Activated CD8-positive, alpha-beta memory T cell treated with anti-CD3 and anti-CD28 coated beads, Interleukin-2, amount 10 ng/mL, durations not matched to agents 7 days and 5 days (primary cell): ENCODE data around the gene RANGAP1. TPM values are rescaled to one million over a fixed set of nuclear protein-coding genes. Genes with fewer than 3 reads are reported as not detected.

Experiments
- ATAC-seq: fragments of 150-1000 bp; cut with Tn5 transposase; one replicate; pipeline ENCODE4 v1.10.0; 2021; ENCODE audit warnings: moderate library complexity
- CTCF ChIA-PET: fragments of 350-600 bp; sonication (Branson Sonifier 250); formaldehyde crosslinking; loops from one replicate; lab custom pipeline; 2021; ENCODE audit warnings: antibody characterized with exemption; lab: Charles Lee
- DNase-seq: peaks from one replicate; pipeline ENCODE4 v3.0.0-alpha.2; 2020
- H3K27ac Mint-ChIP-seq: one replicate; pipeline ENCODE4 v1.8.0; 2021; ENCODE audit warnings: mild to moderate bottlenecking, mixed read lengths
- H3K27me3 Mint-ChIP-seq: one replicate; pipeline ENCODE4 v1.8.0; 2021; ENCODE audit warnings: mixed read lengths
- H3K36me3 Mint-ChIP-seq: one replicate; pipeline ENCODE4 v1.8.0; 2021; ENCODE audit warnings: mild to moderate bottlenecking, mixed read lengths
- H3K4me1 Mint-ChIP-seq: one replicate; pipeline ENCODE4 v1.8.0; 2021; ENCODE audit warnings: mixed read lengths
- H3K4me3 Mint-ChIP-seq: one replicate; pipeline ENCODE4 v1.8.0; 2021; ENCODE audit warnings: mild to moderate bottlenecking, moderate library complexity, mixed read lengths
- H3K9me3 Mint-ChIP-seq: one replicate; pipeline ENCODE4 v1.8.0; 2022; ENCODE audit warnings: low read depth, mixed read lengths
- total RNA-seq, 2 experiments: library from RNA; stranded (reverse); gene quantifications; one replicate each; pipeline ENCODE4 v1.2.3, GENCODE V29; 2021

RANGAP1 gene, protein sequence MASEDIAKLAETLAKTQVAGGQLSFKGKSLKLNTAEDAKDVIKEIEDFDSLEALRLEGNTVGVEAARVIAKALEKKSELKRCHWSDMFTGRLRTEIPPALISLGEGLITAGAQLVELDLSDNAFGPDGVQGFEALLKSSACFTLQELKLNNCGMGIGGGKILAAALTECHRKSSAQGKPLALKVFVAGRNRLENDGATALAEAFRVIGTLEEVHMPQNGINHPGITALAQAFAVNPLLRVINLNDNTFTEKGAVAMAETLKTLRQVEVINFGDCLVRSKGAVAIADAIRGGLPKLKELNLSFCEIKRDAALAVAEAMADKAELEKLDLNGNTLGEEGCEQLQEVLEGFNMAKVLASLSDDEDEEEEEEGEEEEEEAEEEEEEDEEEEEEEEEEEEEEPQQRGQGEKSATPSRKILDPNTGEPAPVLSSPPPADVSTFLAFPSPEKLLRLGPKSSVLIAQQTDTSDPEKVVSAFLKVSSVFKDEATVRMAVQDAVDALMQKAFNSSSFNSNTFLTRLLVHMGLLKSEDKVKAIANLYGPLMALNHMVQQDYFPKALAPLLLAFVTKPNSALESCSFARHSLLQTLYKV
- total RNA-seq = 100 to 1,000 TPM; 145 to 155 TPM

DNA sequence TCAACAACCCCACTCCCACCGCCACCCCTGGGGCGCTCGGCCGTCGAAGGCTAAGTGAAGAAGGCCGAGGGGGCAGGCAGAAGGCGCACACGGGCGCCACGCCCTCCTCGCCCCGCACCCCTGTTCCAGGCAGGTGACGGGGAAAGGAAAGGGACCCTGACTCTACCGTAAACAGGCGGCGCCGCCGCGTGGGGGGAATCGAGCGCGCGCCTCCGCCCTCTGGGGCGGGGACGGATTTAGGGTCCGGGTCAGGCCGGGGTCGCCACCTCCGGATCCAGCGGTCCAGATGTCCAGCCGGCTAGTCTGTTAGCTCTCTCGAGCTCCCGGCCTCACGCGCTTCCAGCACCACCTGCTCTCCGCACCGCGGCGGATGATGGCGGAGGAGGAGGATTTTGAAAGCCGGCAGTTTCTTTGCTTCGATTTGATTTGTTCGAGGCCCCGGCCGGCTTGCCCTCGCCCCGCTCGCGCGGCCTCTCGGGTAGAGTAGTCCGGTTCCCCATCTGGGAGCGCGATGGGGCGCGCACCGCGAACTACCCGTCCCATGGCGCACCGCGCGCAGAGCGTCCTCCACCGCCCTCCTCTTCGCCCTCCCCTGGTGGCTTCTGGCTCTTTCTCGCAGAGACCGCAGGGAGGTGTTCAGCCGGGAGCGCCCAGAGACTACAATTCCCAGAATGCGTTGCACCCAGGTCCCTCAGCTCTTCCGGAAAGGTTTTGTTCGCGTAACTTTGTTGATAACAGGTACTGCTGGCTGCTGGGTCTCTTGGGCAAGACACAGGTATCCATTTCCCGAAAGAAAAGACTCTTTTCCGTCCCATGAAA, at the start of gene RANGAP1:
Gene RANGAP1 (minus strand): TSS at position 368 of the 819 bp plus-strand sequence. CDS start 5,143 bp downstream, outside the sequence.
- Mint-ChIP-seq H3K4me3 (peak within 1 kb of the TSS; percentile 92), H3K36me3 (peaks cover 18% of the 10 kb centered on the region), H3K9me3 (no peaks in the 10 kb centered on the region), H3K4me1 (peaks cover 32% of the 10 kb centered on the region), H3K27me3 (no peaks in the 10 kb centered on the region), H3K27ac (peak within 1 kb of the TSS; percentile 98)
- CTCF ChIA-PET = interaction anchor here (0.8 to 1.8 kb wide), 7 partner anchors 15 to 766 kb away, joined by 3 to 5 read pairs (median 3); partner anchors contain the start of genes TEF and ZC3H7B
- DNase-seq (peak; percentile 99), ATAC-seq (peak; percentile 97)

DNA sequence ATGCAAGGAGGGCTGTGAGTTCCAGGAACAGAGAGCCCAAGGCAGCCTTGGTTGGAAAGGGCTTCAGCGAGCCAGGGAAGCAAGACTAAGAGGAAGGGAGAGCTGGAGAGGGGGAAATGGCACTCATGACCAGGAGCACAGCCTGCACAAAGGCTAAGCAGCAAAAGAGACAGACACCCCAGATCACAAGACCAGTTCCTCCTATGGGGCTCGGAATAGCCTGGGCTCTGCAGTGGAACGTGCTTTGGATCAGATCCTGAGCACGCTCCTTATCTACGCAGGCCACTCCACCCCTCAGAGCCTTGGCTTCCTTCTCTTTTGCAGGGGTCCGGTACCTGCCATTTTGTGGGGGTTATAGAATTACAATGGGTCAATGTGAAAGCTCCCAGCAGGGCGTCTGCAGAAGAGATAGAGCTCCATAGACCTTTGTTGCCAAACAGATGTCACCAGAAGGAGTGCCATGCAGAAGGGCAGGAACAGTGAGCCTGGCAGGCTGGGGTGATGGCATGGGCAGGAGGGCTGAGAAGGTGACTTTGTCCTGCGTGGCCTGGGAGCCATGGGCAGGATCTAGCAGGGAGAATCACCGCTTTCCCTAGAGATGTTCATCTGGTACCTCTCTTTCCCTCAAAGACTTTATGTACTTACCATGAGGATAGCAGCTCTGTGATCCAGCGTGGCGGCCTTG, 49.1 kb upstream of the RANGAP1 start:
- peaks cover 4% of the 10 kb centered on the region for H3K4me1 Mint-ChIP-seq
- H3K27ac Mint-ChIP-seq = no peak overlapping the region
- H3K36me3 Mint-ChIP-seq = peaks cover 7% of the 10 kb centered on the region
- DNase-seq (no peak), ATAC-seq (no peak)
- CTCF ChIA-PET = no interaction called here
- H3K4me3 Mint-ChIP-seq = no peak overlapping the region
- H3K27me3 Mint-ChIP-seq = no peaks in the 10 kb centered on the region
- H3K9me3 Mint-ChIP-seq = no peaks in the 10 kb centered on the region

DNA sequence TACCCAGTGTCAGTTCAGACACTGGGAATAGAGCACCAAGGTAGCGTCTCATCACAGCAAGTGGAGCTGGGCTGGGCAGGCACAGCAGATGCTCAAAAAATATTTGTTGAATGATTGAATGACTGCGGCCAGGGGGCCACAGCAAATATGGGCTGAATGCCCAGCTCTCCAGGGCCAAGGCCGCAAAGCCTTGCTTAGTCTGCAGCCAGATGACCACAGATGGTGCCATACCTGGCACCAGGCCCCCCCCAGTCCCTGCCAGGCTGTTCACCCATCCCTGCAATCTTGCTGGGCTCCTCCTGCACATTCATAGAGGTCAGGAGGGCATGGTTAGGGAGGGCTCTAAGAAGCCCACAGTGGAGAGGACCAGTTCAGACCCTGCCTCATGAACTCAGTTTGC, 48.2 kb upstream of the RANGAP1 start:
- H3K27ac Mint-ChIP-seq = no peak overlapping the region

DNA sequence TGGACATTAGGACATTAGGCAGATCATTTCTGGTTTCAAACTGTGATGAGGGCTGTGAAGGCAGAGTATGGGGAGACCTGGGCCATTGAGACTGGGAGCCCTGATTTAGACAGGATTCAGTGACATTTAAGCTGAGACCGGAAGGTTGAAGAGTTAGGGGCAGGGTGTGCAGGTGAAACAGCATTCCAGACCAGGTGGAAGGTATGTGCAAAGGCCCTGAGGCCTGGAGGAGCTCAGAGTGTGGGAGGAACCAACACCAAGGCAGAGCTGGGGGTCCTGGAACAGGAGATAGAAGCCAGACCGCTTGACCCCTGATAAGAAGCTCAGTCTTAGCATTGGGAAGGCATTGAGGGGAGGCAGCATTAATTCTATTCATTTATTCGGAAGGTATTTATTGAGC, 47.8 kb upstream of the RANGAP1 start:
- no peak for DNase-seq
- CTCF ChIA-PET = interaction anchor here (0.7 to 1.2 kb wide), 2 partner anchors 96 to 193 kb away, joined by 3 to 4 read pairs; no protein-coding TSS in a partner anchor
- ATAC-seq = no peak
- Mint-ChIP-seq H3K36me3 (peaks cover 7% of the 10 kb centered on the region), H3K9me3 (no peaks in the 10 kb centered on the region), H3K4me1 (peaks cover 4% of the 10 kb centered on the region), H3K27me3 (no peaks in the 10 kb centered on the region), H3K4me3 (no peak overlapping the region), H3K27ac (no peak overlapping the region)

More for the DNA sequence above, 48.2 kb upstream of the RANGAP1 start:
- DNase-seq (no peak), ATAC-seq (no peak)
- H3K36me3 Mint-ChIP-seq = peaks cover 7% of the 10 kb centered on the region
- no peaks in the 10 kb centered on the region for H3K27me3 Mint-ChIP-seq
- CTCF ChIA-PET = interaction anchor here (0.7 kb wide), 1 partner anchor 193 kb away, joined by 3 read pairs; no protein-coding TSS in a partner anchor
- H3K4me1 Mint-ChIP-seq = peaks cover 4% of the 10 kb centered on the region
- no peaks in the 10 kb centered on the region for H3K9me3 Mint-ChIP-seq
- H3K4me3 Mint-ChIP-seq = no peak overlapping the region

DNA sequence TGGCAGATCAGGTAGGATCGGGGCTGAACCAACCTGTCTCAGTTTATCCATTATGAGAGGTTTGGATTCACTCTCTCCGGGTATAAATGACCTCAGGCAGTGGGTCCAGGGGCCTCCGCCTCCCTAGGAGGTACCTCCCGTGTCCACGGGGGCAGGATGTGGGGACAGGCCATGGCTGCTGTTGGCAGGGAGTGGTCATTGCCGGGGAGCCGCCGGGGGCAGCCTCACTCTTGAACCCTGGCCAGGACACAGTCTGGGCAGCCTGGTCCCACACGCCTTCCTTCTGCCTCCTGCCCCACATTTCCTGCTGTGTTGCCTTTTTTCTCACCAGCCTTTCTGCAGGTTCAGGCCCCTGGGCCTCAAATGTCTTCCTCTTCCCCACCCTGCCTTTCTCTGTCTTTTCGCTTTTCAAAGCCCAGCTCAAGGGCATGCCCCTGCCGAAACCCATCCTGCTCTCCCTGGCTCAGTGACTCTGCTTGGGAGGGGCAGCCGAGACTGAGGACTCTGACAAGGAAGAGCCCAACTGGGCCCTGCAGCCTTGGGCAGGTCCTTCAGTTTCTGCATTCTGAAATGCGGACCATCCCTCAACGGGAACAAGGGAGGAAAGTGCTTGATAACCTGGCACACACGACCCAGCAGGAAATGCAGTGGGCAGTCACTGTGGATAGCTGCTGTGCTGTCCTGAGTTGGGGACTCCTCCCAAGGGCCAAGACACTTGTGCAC, 46.4 kb upstream of the RANGAP1 start:
- H3K27me3 Mint-ChIP-seq = no peaks in the 10 kb centered on the region
- peaks cover 10% of the 10 kb centered on the region for H3K36me3 Mint-ChIP-seq
- no peak overlapping the region for H3K4me3 Mint-ChIP-seq
- H3K4me1 Mint-ChIP-seq = peaks cover 3% of the 10 kb centered on the region
- H3K27ac Mint-ChIP-seq = no peak overlapping the region
- DNase-seq (no peak), ATAC-seq (no peak)
- H3K9me3 Mint-ChIP-seq = no peaks in the 10 kb centered on the region
- CTCF ChIA-PET = interaction anchor here (1.2 kb wide), 1 partner anchor 95 kb away, joined by 4 read pairs; no protein-coding TSS in a partner anchor

DNA sequence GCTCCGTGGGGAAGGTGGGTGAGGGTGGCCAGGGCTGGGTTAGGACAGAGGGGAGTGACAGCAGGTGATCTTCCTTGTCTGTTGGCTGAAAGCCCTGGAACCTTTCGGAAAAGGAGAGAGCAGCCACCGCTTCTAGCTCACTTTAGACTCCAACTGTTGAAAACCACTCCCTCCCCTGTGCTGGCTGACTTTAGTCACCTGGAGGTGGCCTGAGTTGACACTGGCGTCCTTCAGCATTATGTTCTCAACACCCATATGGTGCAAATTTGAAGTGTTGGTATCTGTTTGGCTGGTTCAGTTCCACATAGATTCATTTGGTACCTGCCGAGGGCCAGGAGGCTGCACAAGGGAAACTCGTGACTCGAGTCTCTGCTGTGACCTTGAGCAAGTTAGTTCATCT, 44.2 kb upstream of the RANGAP1 start:
- no peak overlapping the region for H3K4me3 Mint-ChIP-seq
- no peaks in the 10 kb centered on the region for H3K4me1 Mint-ChIP-seq
- H3K9me3 Mint-ChIP-seq = no peaks in the 10 kb centered on the region
- peaks cover 14% of the 10 kb centered on the region for H3K36me3 Mint-ChIP-seq
- DNase-seq (no peak), ATAC-seq (no peak)
- CTCF ChIA-PET = no interaction called here
- H3K27ac Mint-ChIP-seq = no peak overlapping the region
- no peaks in the 10 kb centered on the region for H3K27me3 Mint-ChIP-seq

DNA sequence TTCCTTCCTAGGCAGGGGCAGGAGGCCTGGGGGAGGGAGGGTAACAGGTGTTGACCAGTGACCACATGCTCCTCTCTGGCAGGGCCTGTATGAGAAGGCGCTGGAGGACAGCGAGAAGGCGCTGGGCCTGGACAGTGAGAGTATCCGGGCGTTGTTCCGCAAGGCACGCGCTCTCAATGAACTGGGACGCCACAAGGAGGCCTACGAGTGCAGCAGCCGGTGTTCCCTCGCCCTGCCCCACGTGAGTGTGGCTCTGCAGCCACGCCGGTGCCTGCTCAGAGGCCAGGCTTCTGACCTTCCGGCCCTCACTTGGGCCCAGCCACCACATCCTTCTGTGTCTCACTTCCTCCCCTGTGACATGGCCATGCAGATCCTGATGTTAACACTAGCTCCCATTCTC, 41.1 kb upstream of the RANGAP1 start:
- no peak overlapping the region for H3K4me3 Mint-ChIP-seq
- H3K27ac Mint-ChIP-seq = no peak overlapping the region
- DNase-seq = no peak
- no peaks in the 10 kb centered on the region for H3K4me1 Mint-ChIP-seq
- peaks cover 16% of the 10 kb centered on the region for H3K36me3 Mint-ChIP-seq
- CTCF ChIA-PET = no interaction called here
- no peak for ATAC-seq
- no peaks in the 10 kb centered on the region for H3K27me3 Mint-ChIP-seq
- H3K9me3 Mint-ChIP-seq = no peaks in the 10 kb centered on the region

DNA sequence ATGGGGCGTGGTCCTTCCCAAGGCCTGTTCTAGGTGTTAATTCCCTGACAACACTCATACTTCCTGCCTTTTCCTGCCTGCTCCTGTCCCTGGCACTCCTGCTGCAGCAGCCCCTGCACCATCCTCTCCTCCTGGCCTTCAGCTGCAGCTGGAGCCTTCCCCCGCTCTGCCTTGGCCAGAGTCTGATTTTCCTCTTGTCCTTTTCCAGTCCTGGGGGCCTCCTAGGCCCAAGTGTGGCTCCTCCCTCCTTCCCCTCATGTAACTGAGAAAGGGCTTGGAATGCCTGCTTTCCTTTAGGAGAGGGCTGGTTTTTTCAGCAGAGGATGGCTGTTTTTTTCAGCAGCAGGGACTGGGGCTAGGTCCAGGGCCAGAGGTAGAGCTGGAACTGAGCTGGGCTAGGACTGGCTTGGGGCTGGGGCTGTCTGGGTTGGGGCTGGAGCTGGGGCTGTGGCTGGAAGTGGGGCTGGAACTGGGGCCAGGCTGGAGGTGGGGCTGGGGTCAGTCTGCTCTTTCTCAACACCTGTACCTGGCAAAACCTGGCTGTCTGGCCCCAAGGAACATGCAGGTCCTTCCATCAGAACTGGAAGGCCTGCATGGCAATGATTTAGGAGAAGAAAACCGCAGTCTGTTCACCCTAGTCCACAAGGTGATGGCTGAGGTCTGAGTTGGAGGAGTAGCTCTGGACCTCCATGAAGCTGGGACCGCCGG, 39.0 kb upstream of the RANGAP1 start:
- no peaks in the 10 kb centered on the region for H3K27me3 Mint-ChIP-seq
- no peak overlapping the region for H3K27ac Mint-ChIP-seq
- ATAC-seq = no peak
- H3K36me3 Mint-ChIP-seq = peaks cover 15% of the 10 kb centered on the region
- CTCF ChIA-PET = no interaction called here
- DNase-seq = no peak
- H3K4me3 Mint-ChIP-seq = no peak overlapping the region
- H3K9me3 Mint-ChIP-seq = no peaks in the 10 kb centered on the region
- H3K4me1 Mint-ChIP-seq = no peaks in the 10 kb centered on the region

DNA sequence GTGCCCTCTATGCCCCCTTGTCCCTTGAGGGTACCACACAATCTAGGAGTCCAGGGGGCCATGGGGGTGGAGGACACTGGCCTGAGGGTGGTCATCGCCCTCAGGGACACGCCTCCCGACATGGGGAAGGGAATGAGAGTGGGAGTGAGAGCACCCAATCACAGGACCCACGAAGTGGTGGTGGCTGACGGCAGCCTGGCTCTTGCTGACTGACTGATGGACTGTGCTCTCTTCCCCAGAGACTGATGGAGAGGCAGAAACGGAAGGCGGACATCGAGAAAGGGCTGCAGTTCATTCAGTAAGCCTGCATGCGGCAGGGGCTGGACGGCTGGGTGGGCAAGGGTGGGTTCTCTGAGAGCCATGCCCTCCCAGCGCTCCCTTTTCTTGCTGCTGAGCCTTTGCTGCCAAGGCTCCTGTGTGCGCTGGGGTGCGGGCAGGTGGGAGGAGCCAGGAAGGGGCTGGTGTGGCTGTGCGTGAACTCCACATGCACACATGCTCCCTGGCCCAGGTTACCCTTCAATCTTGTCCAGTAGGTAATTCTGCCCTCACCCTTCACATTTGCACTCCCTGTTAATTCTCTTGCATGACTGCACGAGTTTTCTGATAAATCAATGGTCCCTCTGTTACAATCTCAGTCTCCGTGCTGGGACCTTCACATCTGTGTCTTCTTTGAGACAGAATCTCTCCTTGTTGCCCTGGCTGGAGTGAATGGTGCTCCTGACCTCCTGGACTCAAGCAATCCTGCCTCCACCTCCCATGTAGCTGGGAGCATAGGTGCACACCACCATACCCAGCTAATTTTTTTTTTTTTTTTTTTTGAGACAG, 34.6 kb upstream of the RANGAP1 start:
- CTCF ChIA-PET = interaction anchor here (1.2 kb wide), 1 partner anchor 83 kb away, joined by 4 read pairs; no protein-coding TSS in a partner anchor
- Mint-ChIP-seq H3K36me3 (peaks cover 11% of the 10 kb centered on the region), H3K27ac (no peak overlapping the region)

DNA sequence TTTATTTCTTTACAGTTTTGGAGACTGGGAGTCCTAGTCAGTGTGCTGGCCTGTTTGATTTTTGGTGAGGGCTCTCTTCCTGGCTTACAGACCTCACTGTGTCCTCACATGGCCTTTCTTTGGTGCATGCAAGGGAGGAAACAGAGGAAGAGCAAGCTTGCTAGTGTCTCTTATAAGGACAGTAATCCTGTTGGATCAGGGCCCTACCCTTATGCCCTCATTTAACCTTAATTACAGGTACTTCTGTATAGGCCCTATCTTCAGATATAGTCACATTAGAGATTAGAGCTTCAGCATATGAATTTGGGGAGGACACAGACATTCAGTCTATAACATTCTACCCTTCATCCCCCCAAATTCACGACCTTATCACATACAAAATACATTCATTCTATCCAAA, 29.6 kb upstream of the RANGAP1 start:
- Mint-ChIP-seq H3K27ac (no peak overlapping the region), H3K36me3 (peaks cover 6% of the 10 kb centered on the region), H3K9me3 (no peaks in the 10 kb centered on the region), H3K4me3 (no peak overlapping the region), H3K4me1 (peaks cover 17% of the 10 kb centered on the region), H3K27me3 (no peaks in the 10 kb centered on the region)
- CTCF ChIA-PET = no interaction called here
- ATAC-seq = no peak
- no peak for DNase-seq

More for the DNA sequence above, 34.6 kb upstream of the RANGAP1 start:
- no peak for DNase-seq
- Mint-ChIP-seq H3K4me3 (no peak overlapping the region), H3K4me1 (peaks cover 9% of the 10 kb centered on the region), H3K27me3 (no peaks in the 10 kb centered on the region), H3K9me3 (no peaks in the 10 kb centered on the region)
- no peak for ATAC-seq

DNA sequence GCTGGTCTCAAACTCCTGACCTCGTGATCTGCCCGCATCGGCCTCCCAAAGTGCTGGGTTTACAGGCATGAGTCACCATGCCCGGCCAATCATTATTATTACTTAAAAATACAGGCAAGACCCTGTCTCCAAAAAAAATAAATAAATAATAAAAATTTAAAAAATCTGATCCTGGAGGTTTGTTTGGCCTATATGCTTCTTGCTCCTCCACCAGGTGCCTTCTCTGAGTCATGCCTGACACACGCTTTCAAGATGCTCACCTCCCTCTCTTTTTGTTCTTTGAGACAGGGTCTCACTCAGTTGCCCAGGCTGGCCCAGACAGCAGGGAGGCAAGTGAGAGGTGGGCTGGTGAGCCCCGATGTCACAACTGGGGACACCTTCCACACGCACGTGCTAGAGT, 28.8 kb upstream of the RANGAP1 start:
- Mint-ChIP-seq H3K9me3 (no peaks in the 10 kb centered on the region), H3K4me1 (peaks cover 19% of the 10 kb centered on the region), H3K27me3 (no peaks in the 10 kb centered on the region), H3K4me3 (no peak overlapping the region), H3K36me3 (peaks cover 8% of the 10 kb centered on the region), H3K27ac (no peak overlapping the region)
- no peak for ATAC-seq
- no peak for DNase-seq
- CTCF ChIA-PET = no interaction called here
